Measurements from ENCODE around the gene CCDC88A.
"Not testable (repeated sequence)": the region's sequence is repeated elsewhere in the genome, so short reads cannot be mapped to it uniquely, and the experiment has no call there.

Gene CCDC88A

DNA sequence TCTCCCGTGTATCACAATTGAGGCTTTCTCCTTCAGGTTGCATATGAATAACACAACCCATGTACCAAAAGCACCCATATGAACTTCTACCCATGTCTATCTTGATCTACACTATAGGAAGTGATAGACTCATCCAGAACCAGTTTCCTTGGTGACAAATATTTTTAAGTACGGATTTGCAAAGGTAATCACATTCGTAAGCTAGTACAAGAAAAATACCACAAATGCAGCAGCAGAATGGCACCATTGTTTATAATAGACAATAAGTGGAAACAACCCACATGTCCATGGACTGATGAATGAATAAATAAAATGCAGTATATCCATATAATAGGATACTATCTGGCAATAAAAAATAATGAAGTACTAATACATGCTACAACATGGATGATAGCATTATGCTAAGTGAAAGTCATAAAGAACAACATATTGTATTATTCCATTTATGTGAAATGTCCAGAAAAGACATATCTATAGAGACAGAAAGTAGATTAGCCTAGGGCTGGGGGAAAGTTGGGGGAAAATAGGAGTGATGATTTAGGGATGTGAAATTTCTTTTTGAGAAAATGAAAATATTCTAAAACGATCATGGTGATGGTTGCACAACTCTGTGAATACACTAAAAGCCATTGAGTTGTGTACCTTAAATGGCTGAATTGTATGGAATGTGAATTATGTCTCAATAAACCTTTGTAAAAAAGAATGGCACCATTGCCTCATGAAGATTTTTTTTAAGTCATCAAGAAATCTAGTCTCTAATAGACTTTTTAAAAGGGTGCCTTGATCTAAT, 3.4 kb upstream of the CCDC88A start:
- DNase-seq, result no peak

DNA sequence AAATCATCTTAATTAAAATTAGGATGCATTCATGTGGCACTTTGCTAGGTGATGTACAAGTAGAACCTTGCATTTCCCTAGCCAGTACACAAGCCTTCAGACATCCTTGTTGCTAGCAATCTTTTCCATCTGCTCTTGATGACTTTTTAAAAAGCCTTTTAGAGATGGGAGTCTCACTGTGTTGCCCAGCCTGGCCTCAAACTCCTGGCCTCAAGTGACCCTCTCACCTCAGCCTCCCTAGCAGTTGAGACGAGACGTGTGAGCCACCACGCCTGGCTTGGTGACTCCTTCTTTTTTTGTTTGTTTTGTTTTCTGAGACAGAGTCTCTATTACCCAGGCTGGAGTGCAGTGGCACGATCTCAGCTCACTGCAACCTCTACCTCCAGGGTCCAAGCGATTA, 1.7 kb upstream of the CCDC88A start:
- DNase-seq, result no peak

DNA sequence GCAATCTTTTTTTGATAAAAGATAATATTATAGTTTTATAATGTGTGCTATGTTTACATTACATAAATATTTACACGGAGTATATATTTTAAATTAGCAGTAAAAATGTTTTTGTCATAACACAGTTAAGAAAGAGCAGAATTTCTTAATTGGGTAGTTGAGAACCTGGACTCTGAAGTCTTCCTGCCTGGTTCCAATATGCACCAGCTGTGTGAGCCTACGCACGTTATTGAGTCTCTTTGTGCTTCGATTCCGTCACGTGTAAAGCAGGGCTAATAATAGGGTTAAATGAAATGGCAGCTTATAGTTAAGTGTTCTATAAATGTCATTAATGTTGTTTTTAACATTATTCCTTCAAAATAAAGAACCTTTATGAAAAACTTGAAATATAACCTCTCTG, 1.2 kb upstream of the CCDC88A start:
- DNase-seq, result no peak

DNA sequence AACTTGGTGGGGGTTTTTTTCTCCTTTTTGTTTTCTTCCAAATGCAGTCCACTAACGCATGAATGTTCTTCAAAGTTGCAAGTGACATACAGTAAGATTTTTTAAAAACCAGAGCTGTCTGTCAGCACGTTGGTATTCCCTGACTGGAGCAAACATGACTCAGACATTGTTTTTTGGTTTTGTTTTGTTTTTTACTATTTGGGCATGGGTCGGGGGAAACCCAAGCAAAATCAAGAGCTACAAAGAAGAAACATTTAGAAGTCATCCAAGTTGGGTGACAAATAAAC, 726 bp upstream of the CCDC88A start:
- DNase-seq, result no peak

DNA sequence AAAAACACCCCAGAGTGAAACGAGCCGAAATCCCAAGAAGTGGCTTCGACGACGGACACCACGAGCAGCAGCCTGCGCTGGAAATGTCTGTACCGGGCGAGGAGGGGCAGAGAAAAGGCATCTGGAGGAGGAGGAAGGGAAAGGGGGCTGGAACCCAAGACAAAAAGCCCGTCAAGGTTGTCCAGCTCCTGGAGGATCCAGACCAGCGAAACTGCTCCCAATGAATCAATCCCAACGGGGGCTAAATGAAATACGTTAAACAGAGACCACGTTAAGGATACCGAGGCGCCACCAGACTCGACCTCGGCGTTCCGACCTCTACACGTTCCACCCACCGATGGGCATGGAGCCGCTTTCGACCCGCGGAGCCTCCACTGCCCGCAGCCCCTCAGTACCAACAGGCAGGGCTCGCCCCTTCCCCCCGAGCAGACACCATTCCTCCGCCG, 400 bp downstream of the CCDC88A start:
- no peak for DNase-seq

DNA sequence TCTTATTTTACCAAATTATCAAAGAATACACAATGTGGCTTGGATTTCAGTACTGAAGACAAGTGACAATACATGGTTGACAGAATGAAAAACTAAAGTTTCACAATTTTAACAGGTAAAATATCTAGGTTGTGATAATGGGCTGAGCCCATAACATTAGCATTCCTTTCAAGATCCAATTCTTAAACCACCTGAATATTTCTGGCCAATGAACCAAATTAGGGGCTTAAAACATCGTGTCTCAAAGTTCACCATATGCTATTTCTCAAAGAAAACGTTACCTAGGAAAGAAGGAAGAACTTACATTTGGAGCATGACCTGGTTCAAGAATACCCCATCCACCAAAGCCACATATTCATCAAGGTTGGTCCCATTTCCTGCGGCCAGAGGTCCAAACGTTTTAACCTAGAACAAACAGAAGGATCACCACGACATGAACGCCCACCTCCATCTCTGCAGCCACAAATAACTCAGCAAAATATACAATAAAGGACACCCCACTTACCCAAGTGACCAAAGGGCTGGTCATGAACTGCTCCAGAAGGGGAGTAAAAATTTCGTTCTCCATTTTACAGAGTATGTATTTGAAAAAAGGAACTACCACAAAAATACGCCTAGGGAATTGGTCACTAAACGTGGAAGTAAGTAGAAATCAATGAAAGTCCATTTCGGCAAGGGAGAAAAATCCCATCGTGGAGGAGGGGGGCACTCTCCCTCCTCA, 984 bp downstream of the CCDC88A start:
- no peak for DNase-seq

DNA sequence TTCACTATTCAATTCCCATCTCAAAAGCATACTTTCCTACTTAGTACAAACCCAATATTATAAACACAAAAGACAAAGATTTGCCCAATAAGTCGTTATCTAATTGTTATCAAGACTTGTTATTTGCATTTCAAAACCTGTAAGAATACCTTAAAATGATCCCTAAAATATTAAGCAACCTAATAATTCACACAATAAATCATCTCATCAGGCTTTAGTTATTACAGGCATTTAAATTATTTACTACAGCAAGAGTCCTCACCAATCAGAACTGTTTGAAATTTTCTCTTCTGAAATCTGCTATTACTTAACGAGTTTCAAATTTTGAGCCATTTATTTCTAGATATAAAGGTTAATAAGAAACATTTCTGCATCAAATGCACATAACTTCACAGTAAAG, 1.6 kb downstream of the CCDC88A start:
- DNase-seq, result no peak

DNA sequence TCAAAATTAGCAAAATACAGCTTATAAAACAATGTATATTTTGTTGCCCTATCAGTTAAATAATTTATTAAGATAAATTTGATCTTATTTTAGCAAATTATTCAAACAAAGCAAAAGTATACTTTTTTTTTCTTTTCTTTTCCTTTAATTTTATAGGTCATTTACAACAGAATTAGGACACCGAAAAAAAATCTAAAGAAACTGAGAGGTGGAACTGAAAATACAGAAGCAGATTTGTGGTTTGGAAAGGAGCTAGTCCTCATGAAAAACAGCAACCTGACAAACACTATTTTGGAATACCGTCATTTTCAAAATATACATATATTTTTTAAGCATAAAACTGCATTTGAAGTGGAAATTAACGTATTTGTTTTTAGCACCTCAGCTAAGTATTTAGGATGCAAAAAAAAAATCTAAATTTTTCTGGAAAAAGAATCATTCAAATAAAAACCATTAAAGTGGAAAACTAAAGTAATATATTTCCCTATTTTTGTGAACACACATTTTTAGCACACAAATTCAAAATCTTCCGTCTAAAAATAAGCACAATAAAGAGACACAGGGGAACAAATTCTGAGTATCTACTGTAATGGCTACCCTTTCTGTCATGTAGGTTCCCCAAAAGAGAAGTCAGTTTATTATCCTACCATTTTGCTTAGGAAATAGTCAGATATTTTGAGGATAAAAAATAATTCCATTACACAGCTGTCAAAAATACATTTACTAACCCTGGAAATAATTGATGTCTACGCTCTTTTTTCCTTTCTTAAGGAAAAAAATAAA, 2.7 kb downstream of the CCDC88A start:
- no peak for DNase-seq

DNA sequence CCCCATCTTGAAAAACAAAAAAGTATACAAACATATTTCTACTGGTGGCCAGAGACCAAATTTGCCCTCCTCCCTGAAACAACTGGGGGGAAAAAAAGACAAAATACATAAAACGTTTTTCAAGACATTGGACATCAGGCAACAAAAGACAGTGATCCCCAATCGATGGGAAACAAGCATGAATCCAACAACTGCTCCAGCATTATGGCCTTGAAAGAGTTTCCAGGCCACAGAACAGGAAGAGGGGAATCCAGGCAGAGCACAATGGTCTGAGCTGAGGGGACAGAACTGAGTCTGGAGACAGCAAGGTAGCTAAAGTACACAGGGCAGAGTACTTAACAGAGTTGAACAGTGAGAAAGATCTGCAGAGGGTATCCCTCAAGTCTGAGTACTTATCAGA, 4.4 kb downstream of the CCDC88A start:
- DNase-seq, result no peak

DNA sequence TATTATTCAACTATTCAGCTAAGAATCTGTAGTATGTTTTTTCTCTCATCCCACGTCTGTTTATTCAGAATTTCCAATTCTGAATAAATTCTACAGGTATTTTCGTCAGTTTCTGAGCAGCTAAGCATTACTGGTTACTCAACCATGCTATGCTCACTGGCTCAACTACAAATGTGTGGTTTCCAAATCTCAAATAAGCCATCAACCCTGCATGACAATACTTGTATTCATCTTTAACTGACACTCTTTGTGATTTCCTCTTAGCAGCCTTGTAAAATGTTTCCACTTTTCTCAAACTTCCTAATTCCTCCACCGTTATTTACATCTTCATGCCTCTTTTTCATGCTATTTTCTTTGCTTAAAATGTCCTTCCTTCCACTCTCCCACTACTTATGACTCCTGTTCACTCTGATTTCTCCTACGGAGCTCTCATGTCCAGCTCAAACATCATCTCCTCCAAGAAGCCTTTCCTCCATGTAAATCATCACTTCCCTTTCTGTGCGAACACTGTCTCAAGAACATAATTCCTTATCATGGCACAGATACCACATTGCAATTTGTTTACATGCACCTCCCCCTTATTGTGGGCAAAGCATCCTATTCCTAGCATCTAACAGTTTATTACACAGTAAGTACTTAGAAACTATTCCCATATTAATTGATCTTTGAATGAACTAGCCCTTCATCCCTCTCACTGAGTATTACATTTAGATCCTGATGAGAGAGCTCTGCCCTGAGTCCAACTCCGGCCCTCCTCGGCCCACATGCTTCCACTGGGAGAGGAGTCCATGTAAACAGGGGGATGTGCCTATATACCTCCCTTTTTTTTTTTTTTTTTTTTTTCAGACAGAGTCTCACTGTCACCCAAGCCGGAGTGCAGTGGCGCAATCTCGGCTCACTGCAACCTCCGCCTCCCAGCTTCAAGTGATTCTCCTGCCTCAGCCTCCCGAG, 10.5 kb downstream of the CCDC88A start:
- no peak for DNase-seq

DNA sequence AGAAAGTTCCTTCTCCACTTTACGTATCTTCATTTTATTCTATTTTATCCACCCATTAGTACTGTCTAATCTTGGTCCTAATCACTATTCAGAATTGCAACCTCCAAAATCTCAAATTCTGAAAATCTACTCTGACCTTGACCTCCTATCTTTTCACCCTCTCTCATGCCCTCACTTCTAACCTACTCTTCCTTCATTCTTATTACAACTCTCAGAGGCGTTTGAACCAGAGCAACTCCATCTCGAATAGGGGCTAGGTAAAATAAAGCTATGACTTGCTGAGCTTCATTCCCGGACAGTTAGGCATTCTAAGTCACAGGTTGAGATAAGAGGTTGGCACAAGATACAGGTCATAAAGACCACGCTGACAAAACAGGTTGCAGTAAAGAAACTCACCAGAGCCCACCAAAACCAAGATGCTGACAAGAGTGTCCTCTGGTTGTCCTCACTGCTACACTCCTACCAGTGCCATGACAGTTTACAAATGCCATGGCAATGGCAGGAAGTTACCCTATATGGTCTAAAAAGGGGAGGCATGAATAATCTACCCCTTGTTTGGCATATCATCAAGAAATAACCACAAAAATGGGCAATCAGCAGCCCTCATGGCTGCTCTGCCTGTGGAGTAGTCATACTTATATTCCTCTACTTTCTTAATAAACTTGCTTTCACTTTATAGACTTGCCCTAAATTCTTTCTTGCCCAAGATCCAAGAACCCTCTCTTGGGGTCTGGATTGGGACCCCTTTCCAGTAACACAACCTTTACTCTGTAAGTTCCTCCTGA, 11.4 kb downstream of the CCDC88A start:
- no peak for DNase-seq

DNA sequence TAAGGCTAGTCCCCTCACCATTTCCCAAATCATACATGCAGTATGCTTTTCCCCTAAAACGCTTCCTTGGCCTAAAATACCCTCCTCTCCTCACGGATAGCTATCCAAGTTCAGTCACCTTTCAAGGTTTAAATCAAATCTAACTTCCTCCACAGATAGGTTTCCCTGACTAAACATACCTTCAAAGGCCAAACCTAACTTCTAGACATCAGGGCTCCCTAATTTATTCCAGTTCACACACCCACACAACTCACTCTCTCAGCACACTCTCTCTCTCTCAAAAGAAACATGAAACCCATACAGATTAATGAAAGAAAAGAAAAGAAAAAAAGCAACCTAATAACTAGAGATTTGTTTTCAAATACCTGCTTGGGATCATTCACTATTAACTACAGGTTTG, 14.5 kb downstream of the CCDC88A start:
- DNase-seq, result no peak

DNA sequence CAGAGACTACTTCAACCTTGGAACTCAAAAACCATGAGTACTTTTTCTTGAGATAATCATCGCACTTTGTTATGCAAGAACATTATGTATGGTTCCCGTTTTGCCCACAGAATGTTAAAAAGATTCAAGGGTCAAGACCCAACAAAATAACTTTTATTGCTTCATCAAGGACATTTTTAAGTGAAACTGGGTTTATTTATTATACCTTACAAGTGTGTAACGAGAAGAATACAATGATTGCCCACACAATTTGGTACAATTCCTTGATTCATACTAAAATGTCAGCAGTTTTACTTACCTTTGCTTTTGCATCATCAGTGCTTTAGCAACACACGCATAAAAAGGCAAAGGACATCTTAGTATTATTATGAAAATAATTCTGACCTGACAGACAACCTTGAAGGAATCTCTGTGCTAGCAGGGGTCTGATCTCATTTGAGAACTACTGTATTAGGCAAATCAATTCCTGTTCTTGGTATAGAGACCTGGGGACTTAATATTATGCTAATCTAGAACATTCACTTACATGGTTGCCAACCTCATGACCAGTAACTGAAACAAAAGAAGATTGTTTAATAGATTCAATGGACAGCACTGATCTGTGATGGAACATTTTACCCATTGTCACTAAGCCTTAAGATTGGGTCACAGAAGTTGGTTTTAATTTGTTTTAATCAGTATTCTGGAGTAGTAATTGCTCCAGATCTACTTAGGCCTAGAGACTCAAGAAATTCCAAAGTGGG, 16.2 kb downstream of the CCDC88A start:
- no peak for DNase-seq

DNA sequence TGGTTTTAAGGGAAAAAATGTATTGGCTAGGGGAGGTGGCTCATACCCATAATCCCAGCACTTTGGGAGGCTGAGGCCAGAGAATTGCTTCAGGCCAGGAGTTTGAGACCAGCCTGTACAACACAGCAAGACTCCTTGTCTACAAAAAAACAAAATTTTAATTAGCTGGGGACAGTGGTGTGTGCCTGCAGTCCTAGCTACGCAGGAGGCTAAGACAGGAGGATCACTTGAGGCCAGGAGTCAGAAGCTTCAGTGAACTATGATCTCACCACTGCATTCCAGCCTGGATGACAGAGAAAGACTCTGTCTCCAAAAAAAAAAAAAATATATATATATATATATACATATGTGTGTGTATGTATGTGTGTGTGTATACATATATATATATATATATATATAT, 18.5 kb downstream of the CCDC88A start:
- DNase-seq, result no peak

DNA sequence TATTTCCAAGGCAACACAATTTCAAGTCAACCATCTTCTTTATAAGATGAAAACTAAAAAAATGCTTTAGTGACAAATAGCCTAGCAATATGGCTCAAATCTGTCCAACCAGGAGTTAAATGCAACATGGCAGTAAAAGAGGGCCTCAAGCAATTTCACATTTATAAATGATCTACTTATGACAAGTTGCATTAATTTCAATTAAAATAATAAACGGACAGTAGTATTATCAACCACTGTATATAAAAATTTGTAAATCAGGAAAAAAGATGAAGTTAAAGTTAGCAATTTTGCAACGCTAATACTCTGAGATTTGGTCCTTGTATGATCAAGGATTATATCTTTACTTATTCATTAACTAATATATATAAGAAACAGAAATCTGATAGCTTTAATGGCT, 19.3 kb downstream of the CCDC88A start:
- DNase-seq, result no peak

DNA sequence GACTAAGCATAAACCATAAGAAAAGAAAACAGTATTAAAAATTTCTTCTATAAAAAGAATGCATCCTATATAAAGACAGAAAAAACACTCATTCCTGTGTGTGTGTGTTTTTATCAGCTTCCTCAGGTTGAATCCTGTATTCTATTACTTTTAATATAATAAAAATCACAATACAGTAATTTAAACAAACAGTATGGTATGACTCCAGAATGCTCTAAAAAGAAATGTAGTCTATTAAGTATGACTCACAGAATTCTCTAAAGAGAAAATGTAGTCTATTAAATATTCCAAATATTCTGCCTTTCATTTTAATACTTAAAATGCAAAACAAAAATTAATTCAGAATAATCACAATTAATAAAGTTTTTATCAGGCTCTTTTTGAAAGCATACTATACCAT, 19.8 kb downstream of the CCDC88A start:
- DNase-seq, result no peak

DNA sequence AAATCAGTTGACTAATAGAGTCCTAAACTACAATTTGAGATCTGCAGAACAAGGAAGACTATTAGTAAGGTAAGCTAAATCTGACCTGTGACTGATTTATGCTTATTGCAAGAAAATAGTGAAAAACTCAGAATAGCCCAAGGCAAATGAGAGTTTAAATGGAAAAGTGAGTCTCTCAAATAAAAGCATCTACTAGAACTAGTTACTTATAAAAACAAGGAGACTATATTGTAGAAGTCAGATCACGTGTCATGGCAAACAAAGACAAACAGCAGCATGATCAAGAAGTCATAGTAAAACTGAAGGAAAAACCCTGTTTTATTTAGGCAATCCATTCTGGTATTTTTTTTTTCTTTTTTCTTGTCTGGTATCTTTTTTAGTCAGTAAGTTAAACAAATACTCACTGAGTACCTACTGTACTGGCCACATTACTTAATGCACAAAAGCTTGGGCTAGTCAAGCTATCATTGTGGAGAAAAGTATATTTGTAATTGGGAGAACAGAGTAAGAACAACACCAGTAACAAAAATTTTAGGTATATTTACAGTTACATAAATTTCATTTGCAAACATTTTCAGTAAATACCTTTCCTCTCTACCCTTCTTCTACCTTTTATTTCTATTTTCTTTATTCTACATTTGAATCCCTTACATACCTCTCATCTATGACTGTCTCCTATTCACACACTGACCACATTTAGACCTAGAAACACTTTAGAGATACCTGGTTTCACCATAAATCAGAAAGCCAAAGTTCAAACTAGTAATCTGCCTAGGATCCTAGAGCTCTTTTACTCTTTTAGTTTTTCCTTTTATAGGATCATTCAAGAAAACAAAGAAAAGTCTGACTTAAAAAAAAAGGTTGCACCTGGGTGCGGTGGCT, 23.7 kb downstream of the CCDC88A start:
- DNase-seq, result no peak

DNA sequence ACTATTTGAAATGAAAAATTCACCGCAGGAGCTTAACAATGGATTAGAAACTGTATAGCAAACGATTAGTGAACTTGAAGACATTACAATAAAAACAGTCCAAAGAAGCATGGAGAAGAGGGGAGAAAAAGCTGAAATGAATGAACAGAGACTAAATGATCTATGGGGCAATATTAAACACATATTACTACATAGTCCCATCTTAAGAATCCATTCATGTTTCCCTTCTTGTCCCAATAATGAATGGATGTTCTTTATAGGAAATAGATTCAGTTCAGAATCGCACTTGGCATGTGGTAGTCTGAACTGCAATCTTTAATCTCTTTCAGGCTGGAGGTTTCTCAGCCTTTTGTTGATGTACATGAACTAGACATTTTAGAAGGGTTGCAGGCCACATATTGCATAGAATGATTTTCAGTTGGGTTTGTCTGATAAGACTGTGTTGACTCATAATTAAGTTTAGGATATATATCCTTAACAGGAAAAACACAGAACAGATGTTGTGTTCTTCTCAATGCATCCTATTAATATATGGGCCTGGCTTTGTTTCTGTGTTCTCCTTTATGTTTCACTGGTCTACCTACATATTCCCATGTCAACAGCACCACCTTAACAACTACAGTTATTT, 27.9 kb downstream of the CCDC88A start:
- DNase-seq, result no peak

DNA sequence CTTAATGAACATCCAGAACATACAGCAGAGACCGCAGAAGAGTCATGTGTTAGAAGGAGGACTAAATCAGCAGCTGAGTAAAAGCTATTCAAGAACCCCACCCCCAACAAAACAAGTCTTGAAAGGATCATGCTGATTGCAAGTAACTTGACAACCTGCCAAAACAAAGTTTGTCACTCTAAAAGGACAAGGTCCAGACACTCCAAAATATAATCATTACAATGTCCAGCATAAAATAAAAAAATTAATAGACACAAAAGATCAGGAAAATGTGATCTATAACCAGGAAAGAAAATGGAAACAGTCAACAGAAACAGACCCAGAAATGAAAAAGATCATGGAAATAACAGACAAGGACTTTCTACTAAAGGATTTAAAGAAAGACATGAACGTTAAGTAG, 28.5 kb downstream of the CCDC88A start:
- no peak for DNase-seq

DNA sequence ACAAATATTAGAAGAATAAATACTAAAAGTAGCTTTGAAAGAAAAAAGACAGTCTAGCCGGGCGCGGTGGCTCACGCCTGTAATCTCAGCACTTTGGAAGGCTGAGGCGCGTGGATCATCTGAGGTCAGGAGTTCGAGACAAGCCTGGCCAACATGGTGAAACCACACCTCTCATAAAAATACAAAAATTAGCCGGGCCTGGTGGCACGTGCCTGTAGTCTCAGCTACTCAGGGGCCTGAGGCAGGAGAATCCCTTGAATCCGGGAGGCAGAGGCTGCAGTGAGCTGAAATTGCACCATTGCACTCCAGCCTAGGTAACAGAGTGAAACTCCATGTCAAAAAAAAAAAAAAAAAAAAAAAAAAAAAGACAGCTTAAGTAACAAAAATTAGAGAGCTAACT, 34.1 kb downstream of the CCDC88A start:
- not testable (repeated sequence) for DNase-seq
